ENCODE data around the gene GJC2. TPM values are rescaled to one million over a fixed set of nuclear protein-coding genes. Genes with fewer than 3 reads are reported as not detected.

GJC2 gene
- 1 to 10 TPM in 1 of 2 donors, under 1 TPM in 1; 0.69 to 1.2 TPM for total RNA-seq

GRCh38 chr1:228149406-228150119 is at the start of gene GJC2:
GJC2 (plus strand) TSS chr1:228149930; CDS start chr1:228157759, 7,829 bp downstream.
- no peaks in the 10 kb centered on the region for H3K9me3 ChIP-seq
- H3K4me1 ChIP-seq, result no peaks in the 10 kb centered on the region
- TF ChIP-seq CTCF (IDR thresholded peaks at IDR 0.05), result no peak
- peak within 1 kb of the TSS; percentile 47 for H3K27ac ChIP-seq
- intact Hi-C loops (cut with DNase I), result no loop called here
- H3K4me3 ChIP-seq, result no peak within 1 kb of the TSS
- H3K9ac ChIP-seq (ENCODE audit: low read depth in 2 of 2, low read length in 2 of 2), result peak within 1 kb of the TSS; percentile 34 to 55
- H3K27me3 ChIP-seq, result no peaks in the 10 kb centered on the region
- H3K36me3 ChIP-seq, result no peaks in the 10 kb centered on the region
- DNase-seq, result no peak

GRCh38 chr1:228100822-228101613 is 48.7 kb upstream of the GJC2 start:
- intact Hi-C loops (cut with DNase I), result no loop called here
- no peak for DNase-seq
- Histone ChIP-seq H3K9me3 (no peaks in the 10 kb centered on the region), H3K4me3 (peak overlapping the region; percentile 90), H3K27me3 (no peaks in the 10 kb centered on the region), H3K27ac (no peak overlapping the region), H3K36me3 (peaks cover 14% of the 10 kb centered on the region), H3K4me1 (peaks cover 13% of the 10 kb centered on the region), H3K9ac (ENCODE audit: low read depth in 2 of 2, low read length in 2 of 2) (peak overlapping the region in 1 of 2 donors; percentile 78)
- no peak for TF ChIP-seq CTCF (IDR thresholded peaks at IDR 0.05)

GRCh38 chr1:228101614-228101993 is 48.1 kb upstream of the GJC2 start:
- peaks cover 14% of the 10 kb centered on the region for H3K36me3 ChIP-seq
- H3K27ac ChIP-seq, result peak overlapping the region; percentile 96
- intact Hi-C loops (cut with DNase I), result no loop called here
- H3K4me3 ChIP-seq, result peak overlapping the region; percentile 90
- no peaks in the 10 kb centered on the region for H3K27me3 ChIP-seq
- no peak for TF ChIP-seq CTCF (IDR thresholded peaks at IDR 0.05)
- no peaks in the 10 kb centered on the region for H3K9me3 ChIP-seq
- peak; percentile 55 for DNase-seq
- H3K9ac ChIP-seq (ENCODE audit: low read depth in 2 of 2, low read length in 2 of 2), result peak overlapping the region; percentile 78
- peaks cover 13% of the 10 kb centered on the region for H3K4me1 ChIP-seq

- Histone ChIP-seq H3K4me3 (peak overlapping the region; percentile 90), H3K27ac (peak overlapping the region; percentile 96), H3K9me3 (no peaks in the 10 kb centered on the region), H3K27me3 (no peaks in the 10 kb centered on the region), H3K9ac (ENCODE audit: low read depth in 2 of 2, low read length in 2 of 2) (peak overlapping the region; percentile 78), H3K36me3 (peaks cover 14% of the 10 kb centered on the region), H3K4me1 (peaks cover 13% of the 10 kb centered on the region)
- intact Hi-C loops (cut with DNase I), result no loop called here
- TF ChIP-seq CTCF (IDR thresholded peaks at IDR 0.05), result no peak
- peak; percentile 56 for DNase-seq
Measured at GRCh38 chr1:228101994-228102790, 47.5 kb upstream of the GJC2 start.

Measured in colonic mucosa (tissue), 4 donors.